ENCODE results near the gene BUD13. TPM values are rescaled to one million over a fixed set of nuclear protein-coding genes. Genes with fewer than 3 reads are reported as not detected.

BUD13 gene
- total and polyA plus RNA-seq, 2 of the 4 experiments (the other 2 are of a cell fraction) = 11.2 to 14.0 TPM

GRCh38 chr11:116712428-116712827 is 60.4 kb downstream of the BUD13 start:
- Histone ChIP-seq H2BK120ac (ENCODE audit: low read depth, low read length) (no peak overlapping the region), H3K9me3 (ENCODE audit: control insufficient read depth, insufficient read depth, low read length) (no peaks in the 10 kb centered on the region; the same call in 1 of the 2 replicates), H3K4me2 (ENCODE audit: low read depth, low read length) (no peak overlapping the region), H3K9ac (ENCODE audit: low read depth, low read length) (no peak overlapping the region), H4K91ac (ENCODE audit: insufficient read depth, low read depth, low read length) (no peak overlapping the region), H4K5ac (ENCODE audit: low read depth, low read length) (no peak overlapping the region), H2BK20ac (ENCODE audit: low read depth, low read length) (no peak overlapping the region), H3K4me3 (ENCODE audit: insufficient read depth, low read depth, low read length) (no peak overlapping the region), H3K79me1 (ENCODE audit: low read depth in 1 of 2, low read length in 2 of 2) (no peaks in the 10 kb centered on the region), H4K20me1 (ENCODE audit: insufficient read depth, low read length) (no peaks in the 10 kb centered on the region), H3K27me3 (ENCODE audit: control insufficient read depth, insufficient read depth, low read length) (peaks cover 46% of the 10 kb centered on the region), H2BK15ac (ENCODE audit: low read depth, low read length) (no peak overlapping the region), H3K9me1 (ENCODE audit: insufficient read depth, low read length) (no peaks in the 10 kb centered on the region), H3K4me1 (ENCODE audit: control insufficient read depth, insufficient read depth, low read length) (no peaks in the 10 kb centered on the region), H3K4ac (ENCODE audit: low read depth, low read length) (no peak overlapping the region), H3K18ac (ENCODE audit: low read depth, low read length) (no peak overlapping the region), H2BK5ac (ENCODE audit: low read depth, low read length, poor library complexity, severe bottlenecking) (no peak overlapping the region), H3K27ac (ENCODE audit: insufficient read depth, low read length) (no peak overlapping the region), H3K56ac (ENCODE audit: extremely low read depth, insufficient read depth, low read length) (no peak overlapping the region), H2AK5ac (ENCODE audit: low read depth, low read length) (no peak overlapping the region), H2AK9ac (replicated peaks; ENCODE audit: low read depth, low read length, poor library complexity) (no peak overlapping the region), H2AFZ (replicated peaks; ENCODE audit: low read length, poor library complexity) (no peak overlapping the region), H4K8ac (ENCODE audit: low read depth in 2 of 2, low read length in 2 of 2) (no peak overlapping the region), H3K14ac (replicated peaks; ENCODE audit: low read depth, low read length) (no peak overlapping the region), H3K36me3 (ENCODE audit: control insufficient read depth, insufficient read depth, low read length) (no peaks in the 10 kb centered on the region), H3K23ac (ENCODE audit: low read depth, low read length) (no peak overlapping the region)
- 50% methylated on average over 1 of the region's 4 CpGs; no CpG with 5 or more reads in 1 of the 2 experiments for WGBS, 2 experiments (ENCODE audit: extremely low coverage in 2 of 2, insufficient read length in 1 of 2)
- ATAC-seq (ENCODE audit: low read depth) (no peak), DNase-seq (no peak)
- dilution Hi-C loops (cut with HindIII; ENCODE audit: low sequenced_read_pairs, unreplicated experiment) = no loop called here
- TF ChIP-seq ELK1 (IDR thresholded peaks at IDR 0.05; ENCODE audit: borderline replicate concordance, low read depth, low read length) (no peak), RAD21 (IDR thresholded peaks at IDR 0.05; ENCODE audit: low read length) (no peak), MXI1 (IDR thresholded peaks at IDR 0.05; ENCODE audit: borderline replicate concordance, low read depth, low read length) (no peak), NFE2L2 (IDR thresholded peaks at IDR 0.05; ENCODE audit: low read depth, low read length) (no peak), MAFK (IDR thresholded peaks at IDR 0.05; ENCODE audit: low read depth, low read length) (no peak), BHLHE40 (IDR thresholded peaks at IDR 0.05; ENCODE audit: low read depth, low read length) (no peak), FOS (IDR thresholded peaks at IDR 0.05; ENCODE audit: low read depth, low read length) (no peak), RFX5 (IDR thresholded peaks at IDR 0.05; ENCODE audit: low read depth, low read length) (no peak), CEBPB (IDR thresholded peaks at IDR 0.05; ENCODE audit: low read depth, low read length) (no peak), MAZ (IDR thresholded peaks at IDR 0.05; ENCODE audit: borderline replicate concordance, low read depth, low read length) (no peak), CTCF (conservative IDR thresholded peaks at IDR 0.05; ENCODE audit: low read depth, low read length) (no peak)
- TF ChIP-seq, protein P1, sequence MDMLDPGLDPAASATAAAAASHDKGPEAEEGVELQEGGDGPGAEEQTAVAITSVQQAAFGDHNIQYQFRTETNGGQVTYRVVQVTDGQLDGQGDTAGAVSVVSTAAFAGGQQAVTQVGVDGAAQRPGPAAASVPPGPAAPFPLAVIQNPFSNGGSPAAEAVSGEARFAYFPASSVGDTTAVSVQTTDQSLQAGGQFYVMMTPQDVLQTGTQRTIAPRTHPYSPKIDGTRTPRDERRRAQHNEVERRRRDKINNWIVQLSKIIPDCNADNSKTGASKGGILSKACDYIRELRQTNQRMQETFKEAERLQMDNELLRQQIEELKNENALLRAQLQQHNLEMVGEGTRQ (IDR thresholded peaks at IDR 0.05; ENCODE audit: low read depth, low read length) = no peak
- CTCF ChIA-PET = no interaction called here
- no TSS peak for BruUV-seq (replicated peaks)
- intact Hi-C loops (cut with micrococcal nuclease) = no loop called here
- in situ Hi-C loops (cut with MboI; ENCODE audit: low sequenced_read_pairs) = no loop called here
- POLR2A ChIA-PET (ENCODE audit: unreplicated experiment) = no interaction called here

All from IMR-90 (cell line).